HepG2 (cell line): ENCODE data around the gene BET1.

Experiments used
- CTCF ChIP-seq: sonication (generic); formaldehyde crosslinking; IDR thresholded peaks from 2 replicates; pipeline ENCODE4 v1.5.0; 2020; ENCODE audit warnings: mild to moderate bottlenecking, missing genetic modification reagents, moderate library complexity
- GLMP ChIP-seq: sonication (generic); formaldehyde crosslinking; IDR thresholded peaks from 2 replicates; pipeline ENCODE4 v1.9.0; 2021; ENCODE audit warnings: missing genetic modification reagents, mild to moderate bottlenecking, borderline replicate concordance
- TF ChIP-seq, protein P1 (sequence below): sonication (generic); formaldehyde crosslinking; IDR thresholded peaks from 2 replicates; pipeline ENCODE4 v1.5.1; 2020; ENCODE audit warnings: mild to moderate bottlenecking, missing genetic modification reagents, moderate library complexity

DNA sequence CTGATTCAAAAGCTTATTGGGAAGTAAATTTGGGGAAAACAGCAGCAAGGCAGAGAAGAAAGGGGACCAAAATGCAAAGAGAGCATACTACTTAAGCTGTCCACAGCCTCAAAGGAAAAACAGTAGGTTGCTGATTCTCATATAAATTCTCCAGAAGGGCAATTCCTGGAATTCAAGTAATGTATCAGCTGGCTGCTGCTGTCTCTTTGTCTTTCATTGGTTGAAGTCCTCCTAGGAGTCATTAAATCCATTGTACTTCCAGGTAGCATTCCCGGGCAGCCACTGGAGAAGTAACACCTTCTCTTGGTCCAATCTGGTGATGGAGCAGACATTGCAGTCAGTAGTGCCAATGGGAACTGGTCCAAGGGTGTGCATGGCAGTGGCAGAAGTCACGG, 22.7 kb downstream of the BET1 start:
- TF ChIP-seq GLMP (CRISPR knock-in tag) (no peak), CTCF (CRISPR knock-in tag) (no peak)
- TF ChIP-seq, protein P1, sequence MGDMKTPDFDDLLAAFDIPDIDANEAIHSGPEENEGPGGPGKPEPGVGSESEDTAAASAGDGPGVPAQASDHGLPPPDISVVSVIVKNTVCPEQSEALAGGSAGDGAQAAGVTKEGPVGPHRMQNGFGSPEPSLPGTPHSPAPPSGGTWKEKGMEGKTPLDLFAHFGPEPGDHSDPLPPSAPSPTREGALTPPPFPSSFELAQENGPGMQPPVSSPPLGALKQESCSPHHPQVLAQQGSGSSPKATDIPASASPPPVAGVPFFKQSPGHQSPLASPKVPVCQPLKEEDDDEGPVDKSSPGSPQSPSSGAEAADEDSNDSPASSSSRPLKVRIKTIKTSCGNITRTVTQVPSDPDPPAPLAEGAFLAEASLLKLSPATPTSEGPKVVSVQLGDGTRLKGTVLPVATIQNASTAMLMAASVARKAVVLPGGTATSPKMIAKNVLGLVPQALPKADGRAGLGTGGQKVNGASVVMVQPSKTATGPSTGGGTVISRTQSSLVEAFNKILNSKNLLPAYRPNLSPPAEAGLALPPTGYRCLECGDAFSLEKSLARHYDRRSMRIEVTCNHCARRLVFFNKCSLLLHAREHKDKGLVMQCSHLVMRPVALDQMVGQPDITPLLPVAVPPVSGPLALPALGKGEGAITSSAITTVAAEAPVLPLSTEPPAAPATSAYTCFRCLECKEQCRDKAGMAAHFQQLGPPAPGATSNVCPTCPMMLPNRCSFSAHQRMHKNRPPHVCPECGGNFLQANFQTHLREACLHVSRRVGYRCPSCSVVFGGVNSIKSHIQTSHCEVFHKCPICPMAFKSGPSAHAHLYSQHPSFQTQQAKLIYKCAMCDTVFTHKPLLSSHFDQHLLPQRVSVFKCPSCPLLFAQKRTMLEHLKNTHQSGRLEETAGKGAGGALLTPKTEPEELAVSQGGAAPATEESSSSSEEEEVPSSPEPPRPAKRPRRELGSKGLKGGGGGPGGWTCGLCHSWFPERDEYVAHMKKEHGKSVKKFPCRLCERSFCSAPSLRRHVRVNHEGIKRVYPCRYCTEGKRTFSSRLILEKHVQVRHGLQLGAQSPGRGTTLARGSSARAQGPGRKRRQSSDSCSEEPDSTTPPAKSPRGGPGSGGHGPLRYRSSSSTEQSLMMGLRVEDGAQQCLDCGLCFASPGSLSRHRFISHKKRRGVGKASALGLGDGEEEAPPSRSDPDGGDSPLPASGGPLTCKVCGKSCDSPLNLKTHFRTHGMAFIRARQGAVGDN (CRISPR knock-in tag): no peak
